ENCODE measurements around the gene GLIS1.

Gene GLIS1

DNA sequence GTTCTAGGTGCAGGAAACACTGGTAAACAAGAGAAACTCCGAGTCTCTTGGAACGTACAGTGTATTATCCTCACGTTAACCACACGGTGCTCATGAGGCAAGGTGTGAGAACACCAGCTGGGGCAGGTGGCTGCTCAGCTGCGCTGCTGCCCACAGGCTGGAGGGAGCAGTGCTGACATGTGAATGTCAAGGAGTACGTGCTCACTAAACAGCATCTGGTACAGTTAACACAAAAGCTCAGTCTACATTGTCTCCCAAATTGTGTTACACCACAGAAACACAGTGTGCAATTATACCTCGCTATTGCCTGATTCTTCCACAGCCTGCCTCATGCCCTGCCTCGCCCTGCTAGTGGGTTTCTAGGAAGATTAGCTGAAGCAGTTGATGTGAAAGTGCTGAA lies 138.4 kb downstream of the GLIS1 start:
- in situ Hi-C loops (cut with MboI; ENCODE audit: low sequenced_read_pairs) = no loop called here

DNA sequence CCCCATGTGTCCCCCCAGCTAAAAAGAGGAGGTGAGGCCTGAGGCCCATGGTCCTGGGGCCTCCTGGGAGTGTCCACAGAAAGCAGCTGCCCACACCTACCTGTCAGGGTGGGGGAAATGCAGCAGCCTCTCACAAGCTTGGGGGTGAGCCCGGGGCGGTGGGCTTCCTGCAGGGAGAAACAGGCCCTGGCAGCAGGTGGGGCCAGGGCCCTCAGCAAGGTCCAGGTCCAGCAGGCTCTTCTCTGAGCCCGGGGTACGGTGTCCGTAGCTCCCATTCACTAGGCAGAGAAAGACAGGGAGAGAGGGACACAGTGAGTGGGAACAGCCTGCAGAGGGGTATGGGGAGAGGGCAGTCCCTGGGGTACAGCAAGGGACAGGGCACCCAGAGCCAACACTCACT lies 139.0 kb downstream of the GLIS1 start:
- in situ Hi-C loops (cut with MboI; ENCODE audit: low sequenced_read_pairs) = no loop called here

DNA sequence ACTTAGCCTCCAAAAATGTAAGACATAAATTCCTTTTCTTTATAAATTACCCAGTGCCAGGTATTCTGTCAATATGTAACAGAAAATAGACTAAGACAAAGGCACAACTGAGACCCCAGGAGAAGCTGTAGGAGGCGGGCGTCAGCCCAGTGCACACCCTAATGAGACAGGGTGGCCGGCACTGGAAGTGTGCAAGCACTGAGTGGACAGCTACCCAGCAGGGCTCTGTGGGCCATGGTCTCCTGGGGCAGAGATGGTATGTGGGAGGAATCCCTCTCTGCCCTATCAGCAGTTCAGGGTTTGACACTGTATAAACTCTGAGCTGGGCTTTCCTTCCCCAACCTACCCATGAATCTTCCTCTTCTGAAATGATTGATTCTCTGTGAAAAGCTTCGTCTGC lies 139.5 kb downstream of the GLIS1 start:
- in situ Hi-C loops (cut with MboI; ENCODE audit: low sequenced_read_pairs) = no loop called here

DNA sequence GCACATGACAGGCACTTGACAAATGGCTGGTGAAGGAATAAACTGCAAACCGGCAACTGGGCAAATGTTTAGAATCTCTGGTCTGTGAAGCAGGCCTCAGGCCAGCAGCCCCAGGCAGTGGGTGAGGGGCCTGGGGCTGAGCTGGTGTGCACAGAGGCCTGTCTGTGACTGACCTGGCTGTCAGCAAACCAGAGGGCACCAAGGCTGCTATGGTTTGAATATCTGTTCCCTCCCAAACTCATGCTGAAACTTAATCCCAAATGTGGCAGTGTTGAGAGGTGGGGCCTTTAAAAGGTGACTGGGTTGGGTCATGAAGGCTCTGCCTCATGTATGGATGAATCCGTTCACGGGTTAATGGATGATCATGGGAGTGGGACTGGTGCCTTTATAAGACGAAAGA lies 140.0 kb downstream of the GLIS1 start:
- in situ Hi-C loops (cut with MboI; ENCODE audit: low sequenced_read_pairs) = no loop called here

DNA sequence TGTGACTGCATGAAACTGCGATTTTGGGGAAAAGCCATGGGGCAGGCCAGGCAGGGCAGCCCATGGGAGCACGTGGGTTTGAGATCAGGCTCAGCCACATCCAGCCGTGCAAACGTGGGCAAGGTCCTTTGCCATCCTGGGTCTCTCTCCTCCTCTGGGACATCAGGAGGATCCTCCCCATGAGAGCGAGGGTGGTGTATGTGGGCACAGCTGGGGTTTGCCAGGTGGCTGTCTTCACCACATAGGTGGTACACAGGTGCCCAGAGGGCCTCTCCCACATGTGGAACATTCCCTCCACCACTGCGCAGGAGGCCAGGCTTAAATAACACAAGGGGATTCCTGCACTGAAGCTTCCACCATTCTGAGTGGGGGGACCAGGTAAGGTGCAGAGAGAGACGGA lies 143.1 kb downstream of the GLIS1 start:
- in situ Hi-C loops (cut with MboI; ENCODE audit: low sequenced_read_pairs) = no loop called here

DNA sequence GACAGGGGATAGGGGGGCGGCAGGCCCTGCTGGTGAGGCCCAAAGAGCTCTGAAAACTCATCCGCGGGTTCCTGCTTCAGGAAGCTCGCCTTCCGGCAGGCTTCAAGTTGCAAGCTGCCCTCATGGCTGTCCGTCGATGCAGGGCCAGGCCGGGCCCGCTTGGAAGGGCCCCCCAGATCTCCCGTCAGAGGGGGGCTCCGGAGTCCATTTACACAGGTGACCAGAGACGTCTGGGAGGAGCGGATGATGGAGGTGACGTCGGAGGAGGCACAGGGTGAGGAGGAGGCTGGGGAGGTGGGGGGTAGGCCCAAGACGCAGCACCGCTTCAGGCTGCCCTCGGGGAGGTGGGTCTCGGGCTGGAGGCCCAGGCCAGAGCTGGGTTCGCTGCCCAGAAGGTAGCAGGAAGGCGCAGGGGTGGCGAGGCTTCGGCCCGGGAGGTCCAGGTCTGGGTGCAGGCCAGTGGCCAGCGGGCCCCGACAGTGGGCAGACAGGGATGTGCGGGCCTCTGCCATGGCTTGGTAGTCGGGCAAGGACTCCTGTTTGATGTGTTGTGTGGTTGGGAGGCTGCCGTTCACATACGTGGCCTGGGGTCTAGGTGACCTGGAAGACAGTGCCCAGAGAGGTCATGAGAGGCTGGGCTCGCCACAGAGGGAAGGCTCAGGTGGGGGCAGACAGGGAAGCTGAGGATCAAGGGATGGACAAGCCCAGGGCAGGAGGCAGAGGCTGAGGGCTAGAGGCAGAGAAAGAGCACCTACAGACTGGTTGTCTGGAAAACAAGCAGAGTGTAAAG lies 144.4 kb downstream of the GLIS1 start:
- in situ Hi-C loops (cut with MboI; ENCODE audit: low sequenced_read_pairs) = no loop called here

DNA sequence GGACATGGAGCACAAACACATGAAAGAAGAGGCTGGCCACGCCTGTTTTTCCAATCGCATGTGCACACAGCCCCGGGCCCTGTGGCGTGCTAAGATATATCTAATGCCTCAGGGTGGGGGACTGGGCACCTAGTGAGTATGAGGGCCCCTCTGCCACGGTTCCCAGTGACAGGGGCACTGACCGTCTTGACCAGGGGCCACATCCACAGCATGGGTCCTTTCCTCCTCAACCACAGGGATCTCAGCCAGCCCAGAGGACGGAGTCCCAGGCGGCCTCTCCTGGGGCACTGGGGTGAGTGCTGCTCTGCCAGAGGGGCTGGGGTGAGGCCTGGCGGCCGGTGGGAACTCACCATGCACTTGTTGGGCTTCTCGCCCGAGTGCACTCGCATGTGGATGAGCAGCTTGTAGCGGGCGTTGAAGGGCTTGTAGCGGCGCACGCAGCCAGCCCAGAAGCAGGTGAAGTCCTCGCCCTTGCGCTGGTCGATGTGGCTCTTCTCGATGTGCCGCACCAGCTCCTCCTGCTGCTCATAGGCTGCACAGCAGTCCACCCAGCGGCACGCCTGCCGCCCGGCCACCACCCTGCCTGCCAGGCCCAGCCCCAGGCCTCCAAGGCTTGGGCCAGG lies 145.1 kb downstream of the GLIS1 start:
- in situ Hi-C loops (cut with MboI; ENCODE audit: low sequenced_read_pairs) = no loop called here

DNA sequence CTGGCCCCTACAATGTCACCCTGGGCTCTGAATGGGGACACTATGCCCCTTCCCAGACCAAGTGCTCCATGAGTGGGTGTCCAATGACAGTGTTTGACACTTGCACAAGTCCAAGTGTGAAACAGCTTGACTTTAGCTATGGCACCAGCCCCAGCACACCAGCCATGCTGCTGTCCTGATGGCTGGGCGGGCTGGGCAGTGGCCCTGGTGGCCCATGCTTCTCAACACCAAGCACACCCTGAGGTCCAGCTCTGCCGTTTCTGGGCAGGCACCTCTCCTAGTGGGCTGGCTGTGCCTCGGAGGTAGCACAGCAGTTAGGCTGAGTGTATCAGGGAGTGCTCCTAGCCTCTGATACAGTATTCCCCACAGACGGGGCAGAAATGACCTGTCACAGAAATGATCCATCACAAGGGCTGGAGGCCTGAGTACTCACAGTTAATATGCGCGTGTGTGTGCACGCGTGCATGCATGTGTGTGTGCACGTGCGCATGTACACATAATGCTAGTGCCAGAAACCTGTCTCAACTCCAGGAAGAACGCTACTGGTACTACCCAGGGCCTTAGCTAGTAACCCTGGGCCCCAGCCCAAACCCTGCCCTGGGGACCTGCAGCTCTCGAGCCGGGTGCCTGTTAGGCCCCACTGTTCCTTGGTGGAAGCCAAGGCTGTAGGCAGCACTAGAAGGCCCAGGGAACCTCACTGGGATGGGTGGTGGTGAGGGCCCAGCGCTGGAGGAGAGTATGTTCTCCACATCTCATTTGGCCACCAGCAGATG lies 145.8 kb downstream of the GLIS1 start:
- in situ Hi-C loops (cut with MboI; ENCODE audit: low sequenced_read_pairs) = no loop called here

DNA sequence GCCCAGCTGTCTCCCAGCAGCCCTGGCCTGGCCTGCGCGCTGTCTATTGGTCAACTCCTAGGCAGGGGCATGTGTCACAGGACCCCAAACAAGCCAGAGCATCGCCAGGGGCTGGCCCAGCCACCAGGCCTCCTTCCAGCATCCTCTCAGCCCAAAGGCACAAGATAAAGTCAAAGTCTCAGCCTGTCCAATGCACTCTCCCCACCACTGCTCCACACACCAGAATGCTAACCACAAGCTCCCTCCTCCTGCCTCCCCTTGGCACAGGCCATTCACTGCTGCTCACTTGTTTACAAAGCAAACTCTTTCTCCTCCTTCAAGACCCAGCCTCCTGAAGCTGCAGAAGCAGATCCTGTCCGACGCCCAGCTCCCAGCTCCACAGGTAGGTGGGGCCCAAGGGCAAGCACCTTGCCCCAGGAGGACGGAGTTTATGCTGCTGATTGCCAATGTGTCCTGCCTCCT lies 146.4 kb downstream of the GLIS1 start:
- in situ Hi-C loops (cut with MboI; ENCODE audit: low sequenced_read_pairs) = no loop called here

DNA sequence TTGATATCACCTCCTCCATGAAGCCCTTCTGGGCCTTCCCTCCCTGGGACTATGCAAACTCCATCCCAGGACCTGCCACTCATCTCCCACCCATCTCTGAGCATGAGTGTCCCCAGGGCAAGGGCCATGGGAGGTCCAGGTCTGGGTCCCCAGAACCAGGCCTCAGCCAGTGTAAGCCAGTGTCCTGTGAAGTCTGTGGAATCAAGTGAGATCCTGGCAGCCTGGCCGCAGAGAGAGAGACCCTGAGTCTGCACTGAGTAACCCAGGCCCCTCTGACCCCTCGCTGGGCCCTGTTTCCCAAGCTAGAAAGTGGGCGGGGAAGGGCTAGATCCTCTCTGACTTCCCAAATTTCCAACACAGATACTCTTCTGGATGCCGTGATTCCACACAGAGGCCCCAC lies 147.0 kb downstream of the GLIS1 start:
- in situ Hi-C loops (cut with MboI; ENCODE audit: low sequenced_read_pairs) = no loop called here

DNA sequence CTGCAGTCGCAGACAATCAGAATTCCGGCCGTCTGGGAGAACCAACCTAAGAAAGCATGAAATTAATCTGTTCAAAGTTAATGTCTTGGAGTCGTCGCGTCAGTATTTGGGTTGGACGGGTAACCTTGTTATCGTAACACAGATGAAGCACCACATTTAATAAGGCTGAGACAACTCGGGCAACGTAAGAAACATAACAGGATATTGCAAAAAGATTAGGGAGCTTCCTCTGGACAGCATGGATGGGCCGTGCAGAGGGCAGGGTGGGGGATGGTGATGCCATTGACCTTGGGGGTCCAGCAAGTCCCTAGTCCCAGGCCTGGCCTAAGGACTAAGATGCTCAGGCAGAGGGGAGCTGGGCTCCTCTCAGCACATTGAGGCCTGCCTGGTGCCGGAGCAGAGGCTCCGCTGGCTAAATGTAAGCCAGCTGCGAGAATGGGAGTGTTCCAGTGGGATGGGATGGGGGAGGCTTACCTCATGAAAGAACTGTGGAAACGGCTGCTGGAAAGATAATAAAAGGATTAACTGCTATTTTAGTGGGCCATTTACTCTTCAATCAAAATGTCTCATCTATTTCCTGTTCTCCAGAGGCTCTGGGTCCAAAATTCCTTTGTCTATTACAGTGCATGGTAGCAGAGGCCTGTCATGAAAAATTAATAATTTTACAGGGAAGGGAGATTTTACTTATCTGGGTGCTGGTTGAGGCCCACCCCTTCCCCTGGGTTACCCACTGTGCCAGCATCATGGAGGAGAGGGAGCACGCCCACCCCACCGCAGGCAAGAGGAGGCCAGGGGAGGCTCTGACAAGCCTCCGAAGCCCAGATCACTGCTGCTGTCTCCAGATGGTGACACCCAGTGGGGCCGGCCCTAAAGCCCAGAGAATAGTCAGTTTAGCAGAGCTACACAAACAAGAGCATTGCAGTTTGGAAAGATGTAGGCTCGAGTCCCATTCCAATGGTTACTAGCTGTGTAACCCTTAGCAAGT lies 148.1 kb downstream of the GLIS1 start:
- in situ Hi-C loops (cut with MboI; ENCODE audit: low sequenced_read_pairs) = no loop called here

DNA sequence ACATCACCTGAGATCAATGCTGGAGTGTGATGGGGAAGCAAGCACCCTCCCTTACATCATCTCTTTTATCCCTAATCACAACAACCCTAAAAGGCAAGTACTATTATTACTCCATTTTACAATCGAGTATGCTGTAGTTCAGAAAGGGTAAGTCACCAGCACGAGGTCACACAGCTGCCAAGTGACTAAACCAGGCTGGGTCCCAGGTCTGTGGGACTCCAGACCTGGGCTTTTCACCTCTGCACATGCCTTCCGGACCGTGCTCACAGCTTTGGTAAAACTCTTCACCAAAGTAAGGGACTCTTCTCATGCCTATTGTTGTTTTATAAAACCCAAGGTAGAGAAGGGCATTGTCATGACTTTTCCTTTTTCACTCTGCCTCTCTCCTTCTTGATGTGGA lies 148.9 kb downstream of the GLIS1 start:
- in situ Hi-C loops (cut with MboI; ENCODE audit: low sequenced_read_pairs) = no loop called here

DNA sequence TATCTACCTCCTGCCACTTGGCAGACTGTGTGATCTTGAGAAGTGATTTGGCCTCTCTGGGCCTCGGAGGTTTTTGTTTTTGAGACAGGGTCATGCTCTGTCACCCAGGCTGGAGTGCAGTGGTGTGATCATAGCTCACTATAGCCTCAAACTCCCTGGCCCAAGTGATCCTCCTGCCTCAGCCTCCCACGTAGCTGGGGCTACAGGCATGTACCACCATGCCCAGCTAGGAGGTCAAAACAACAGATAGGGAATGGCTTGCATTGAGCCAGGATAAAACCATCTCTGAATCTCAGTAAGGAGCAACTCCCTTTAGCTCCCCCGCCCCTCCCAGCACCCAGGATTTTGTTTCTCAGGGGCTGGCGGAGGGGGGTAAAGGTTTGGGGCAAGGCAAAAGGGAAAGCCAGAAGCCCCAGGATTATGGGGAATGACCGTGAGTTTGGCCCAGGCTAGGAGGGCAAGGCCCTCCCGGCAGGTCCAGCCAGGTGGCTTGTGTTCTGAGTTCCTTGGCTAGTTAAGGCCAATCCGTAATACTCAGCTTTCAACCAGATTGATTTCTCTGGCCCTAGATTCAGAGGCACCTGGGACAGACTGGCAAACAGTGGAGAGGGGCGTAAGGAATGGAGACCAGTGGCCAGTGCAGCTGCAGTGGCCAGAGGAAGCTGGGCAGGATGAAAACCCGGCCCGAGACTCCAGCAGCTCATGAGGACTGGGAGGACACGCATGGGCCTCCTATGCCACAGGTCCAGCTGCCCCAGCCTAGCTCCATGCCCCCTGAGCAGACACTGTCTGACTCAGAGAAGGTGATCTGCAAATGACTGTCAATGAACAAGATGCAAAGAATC lies 149.7 kb downstream of the GLIS1 start:
- in situ Hi-C loops (cut with MboI; ENCODE audit: low sequenced_read_pairs) = no loop called here

DNA sequence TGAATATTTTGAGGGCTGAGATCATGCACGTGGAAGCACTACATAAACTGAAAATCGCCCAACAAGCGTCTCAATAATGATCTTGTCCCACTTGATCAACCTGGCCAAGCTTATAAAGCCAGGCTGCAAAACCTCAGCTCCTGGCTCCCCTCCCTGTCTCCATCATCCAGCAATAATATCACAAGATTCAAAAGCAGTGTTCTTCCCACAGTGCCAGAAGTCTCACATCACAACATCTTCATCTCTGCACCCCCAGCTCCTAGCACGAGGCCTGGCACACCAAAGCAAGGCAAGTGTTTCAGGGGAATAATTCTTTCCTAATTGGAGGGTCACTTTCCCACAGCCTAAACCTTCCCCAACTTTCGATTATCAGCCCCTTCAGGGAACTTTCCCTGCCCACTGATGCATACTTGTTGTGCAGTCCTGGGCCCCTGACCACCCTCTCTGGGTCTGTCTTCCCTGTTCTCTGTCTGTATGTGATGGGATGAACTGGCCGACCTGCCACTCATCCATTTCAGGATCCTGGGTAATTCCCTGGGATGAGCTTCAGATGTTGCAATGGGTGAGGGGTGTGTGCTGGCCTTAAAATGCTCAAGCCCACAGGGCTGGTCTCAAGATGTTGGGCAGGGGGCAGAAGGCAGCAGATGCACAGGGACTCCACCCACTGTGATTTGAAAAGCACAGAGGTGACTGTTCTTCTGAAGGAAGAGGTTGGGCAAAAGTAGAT lies 150.7 kb downstream of the GLIS1 start:
- in situ Hi-C loops (cut with MboI; ENCODE audit: low sequenced_read_pairs) = no loop called here

DNA sequence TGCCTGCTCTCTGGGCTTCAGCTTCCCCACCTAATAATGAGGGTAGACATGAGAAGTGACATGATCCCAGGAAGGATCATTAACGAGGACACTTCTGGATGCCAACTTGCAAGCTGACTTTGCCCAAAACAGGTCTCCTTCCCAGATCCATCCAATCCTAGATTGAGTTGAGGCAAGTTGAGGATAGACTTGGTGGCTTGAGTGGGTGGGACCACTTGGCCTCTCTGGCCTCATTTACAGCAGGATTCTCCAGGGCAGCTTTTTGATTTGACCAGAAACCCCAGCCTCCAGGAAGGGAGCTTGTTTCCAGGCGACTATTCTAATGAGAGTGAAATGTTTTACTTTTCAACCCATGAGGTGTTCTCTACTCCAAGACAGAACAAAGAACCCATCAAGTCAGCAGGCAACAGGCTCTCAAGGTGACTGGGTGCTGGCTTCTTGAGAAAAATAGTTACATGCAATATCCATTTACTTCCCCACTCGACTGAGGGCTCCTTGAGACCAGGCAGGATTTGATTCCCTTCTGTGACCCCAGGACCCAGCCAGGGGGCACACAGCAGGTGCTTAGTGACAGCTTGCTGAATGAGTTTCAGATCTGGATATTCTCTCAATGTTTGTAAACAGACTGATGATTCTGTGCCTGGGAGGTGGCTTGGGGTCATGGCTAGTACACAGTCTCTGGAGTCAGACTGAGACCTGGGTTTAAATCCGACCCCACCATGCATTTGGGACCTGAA lies 151.5 kb downstream of the GLIS1 start:
- in situ Hi-C loops (cut with MboI; ENCODE audit: low sequenced_read_pairs) = no loop called here

DNA sequence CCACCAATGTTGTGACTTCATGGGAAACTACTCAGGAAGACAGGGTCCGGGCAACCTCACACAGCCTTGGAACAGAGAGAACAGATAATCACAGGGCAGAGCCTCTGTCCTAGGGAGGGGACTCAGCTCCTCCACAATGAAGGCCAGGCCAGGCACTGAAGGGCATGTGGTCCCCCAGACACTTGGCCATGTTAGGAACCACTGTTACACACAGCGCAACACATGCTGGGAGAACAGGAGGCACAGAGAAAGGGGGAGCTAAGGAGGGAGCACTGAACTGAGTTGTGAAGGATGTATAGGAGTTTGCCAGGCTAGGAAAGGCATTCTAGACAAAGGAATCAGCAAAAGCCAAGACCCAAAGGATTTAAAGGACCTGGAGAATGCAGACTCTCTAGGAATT lies 152.2 kb downstream of the GLIS1 start:
- in situ Hi-C loops (cut with MboI; ENCODE audit: low sequenced_read_pairs) = no loop called here

DNA sequence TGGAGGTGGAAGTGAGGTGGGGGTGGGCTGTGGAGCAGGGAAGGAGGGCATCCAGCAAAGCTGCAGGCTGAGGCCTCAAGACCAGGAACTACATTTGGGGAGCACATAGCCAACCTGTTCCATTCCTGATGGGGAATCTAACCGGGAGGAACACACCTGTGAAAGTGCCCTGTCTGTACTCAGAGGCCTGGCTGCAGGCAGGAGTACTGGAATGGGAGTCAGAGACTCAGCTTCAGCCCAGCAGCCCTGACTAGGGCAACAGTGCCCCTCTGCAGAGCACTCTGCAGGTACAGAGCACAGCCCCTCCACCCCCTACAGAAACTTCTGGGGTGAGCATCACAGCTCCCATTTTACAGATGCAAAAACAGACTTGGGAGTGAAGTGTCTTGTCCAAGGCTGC lies 153.4 kb downstream of the GLIS1 start:
- in situ Hi-C loops (cut with MboI; ENCODE audit: low sequenced_read_pairs) = no loop called here

DNA sequence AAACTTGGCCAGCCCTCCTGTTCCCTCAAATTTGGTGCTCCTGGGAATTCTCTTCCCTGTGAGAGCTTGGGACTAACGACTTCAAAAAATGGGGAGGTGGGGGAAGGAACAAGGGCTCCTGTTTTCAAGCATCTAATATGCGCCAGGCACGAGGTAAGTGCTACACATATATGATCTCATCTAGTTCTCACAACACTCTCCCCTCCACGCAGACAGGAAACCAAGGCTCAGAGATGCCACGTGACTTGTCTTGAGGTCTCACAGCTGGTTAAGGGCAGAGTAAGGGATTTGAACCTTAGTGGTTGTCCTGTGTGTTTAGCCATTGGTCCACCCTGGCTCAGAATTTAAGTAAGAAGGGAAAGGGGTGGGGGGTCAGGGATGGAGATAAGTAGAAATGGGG lies 153.8 kb downstream of the GLIS1 start:
- in situ Hi-C loops (cut with MboI; ENCODE audit: low sequenced_read_pairs) = no loop called here

DNA sequence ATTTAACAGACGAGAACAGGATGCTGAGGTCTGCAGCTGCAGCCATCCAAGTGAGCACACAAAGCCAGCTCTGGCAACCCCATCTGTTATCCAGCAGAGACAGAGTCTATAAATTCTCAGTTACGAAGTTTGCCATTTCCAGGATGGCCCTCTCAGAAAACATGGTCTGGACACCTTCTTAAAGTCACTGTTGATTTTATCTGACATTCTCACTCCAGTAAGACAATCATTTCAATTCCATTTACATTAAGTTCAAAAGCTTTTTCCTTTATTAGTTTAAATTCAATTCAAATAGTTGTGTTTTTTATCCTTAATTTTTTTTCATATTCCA lies 154.2 kb downstream of the GLIS1 start:
- in situ Hi-C loops (cut with MboI; ENCODE audit: low sequenced_read_pairs) = no loop called here

All from HL-60/S4 treated with phorbol 12-myristate 13-acetate at 8.2 ng/mL for 4 days and 3 days (cell line).